ENCODE measurements around the gene TECPR1.

DNA sequence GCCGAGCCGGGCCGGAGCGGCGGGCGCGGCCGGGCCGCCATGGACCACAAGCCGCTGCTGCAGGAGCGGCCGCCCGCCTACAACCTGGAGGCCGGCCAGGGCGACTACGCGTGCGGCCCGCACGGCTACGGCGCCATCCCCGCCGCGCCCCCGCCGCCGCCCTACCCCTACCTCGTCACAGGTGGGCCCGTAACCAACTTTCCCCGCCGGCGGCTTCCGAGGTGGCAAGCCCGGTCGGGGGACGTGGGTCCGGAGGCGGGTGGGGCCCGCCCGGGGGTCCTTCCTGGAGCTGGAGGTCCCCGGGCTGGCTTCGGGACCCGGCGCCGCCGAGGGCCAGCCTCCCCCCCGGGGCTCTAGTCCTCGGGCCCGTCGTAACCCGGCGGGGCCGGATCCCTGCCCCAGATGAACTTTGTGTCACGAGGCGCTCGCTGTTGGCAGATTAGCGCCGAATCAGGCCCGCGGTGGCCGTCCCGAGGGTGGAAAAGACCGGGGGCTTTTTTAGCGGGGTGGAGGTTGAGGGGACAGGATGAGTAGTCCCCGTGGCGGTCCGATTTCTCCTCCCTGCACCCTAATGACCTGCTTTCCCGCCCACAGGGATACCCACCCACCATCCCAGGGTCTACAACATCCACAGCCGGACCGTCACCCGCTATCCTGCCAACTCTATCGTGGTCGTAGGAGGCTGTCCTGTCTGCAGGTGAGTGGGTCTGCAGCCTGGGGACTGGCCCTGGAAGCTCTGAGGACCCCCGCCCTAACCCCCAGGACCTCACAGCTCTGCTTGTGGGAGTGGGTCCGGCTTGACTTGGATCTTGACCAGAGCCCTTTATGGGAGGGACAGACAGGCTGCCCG, 29.9 kb upstream of the TECPR1 start:
- TF ChIP-seq CTCF (IDR thresholded peaks at IDR 0.05) (no peak), POLR2A (IDR thresholded peaks at IDR 0.05) (no peak)
